Stimulated activated naive CD8-positive, alpha-beta T cell treated with anti-CD3 and anti-CD28 coated beads, Interleukin-15, Interleukin-2, amounts not matched to agents 100 ng/mL and 50 ng/mL, for 24 hours (primary cell): ENCODE data around the gene SLC44A5.
"Not testable (repeated sequence)": the region's sequence is repeated elsewhere in the genome, so short reads cannot be mapped to it uniquely, and the experiment has no call there.

Experiments used
- H3K27ac Mint-ChIP-seq: one replicate; pipeline ENCODE4 v1.8.0; 2021; ENCODE audit warnings: mild to moderate bottlenecking, mixed read lengths
- H3K27me3 Mint-ChIP-seq: one replicate; pipeline ENCODE4 v1.8.0; 2021; ENCODE audit warnings: mixed read lengths
- H3K36me3 Mint-ChIP-seq: one replicate; pipeline ENCODE4 v1.8.0; 2021; ENCODE audit warnings: low read depth, mixed read lengths
- H3K4me1 Mint-ChIP-seq: one replicate; pipeline ENCODE4 v1.8.0; 2021; ENCODE audit warnings: low read depth, mixed read lengths
- H3K4me3 Mint-ChIP-seq: one replicate; pipeline ENCODE4 v1.8.0; 2021; ENCODE audit warnings: mild to moderate bottlenecking, mixed read lengths
- H3K9me3 Mint-ChIP-seq: one replicate; pipeline ENCODE4 v1.8.0; 2021; ENCODE audit warnings: mixed read lengths

SLC44A5 gene

GRCh38 chr1:75613916-75614315 lies 3.0 kb upstream of the SLC44A5 start:
- Mint-ChIP-seq H3K27me3 (peaks cover 77% of the 10 kb centered on the region), H3K36me3 (no peaks in the 10 kb centered on the region), H3K4me3 (no peak overlapping the region), H3K9me3 (no peaks in the 10 kb centered on the region), H3K27ac (no peak overlapping the region), H3K4me1 (peaks cover 19% of the 10 kb centered on the region)

GRCh38 chr1:75612976-75613375 lies 2.1 kb upstream of the SLC44A5 start:
- no peak overlapping the region for H3K4me3 Mint-ChIP-seq
- H3K4me1 Mint-ChIP-seq, result peaks cover 19% of the 10 kb centered on the region
- no peak overlapping the region for H3K27ac Mint-ChIP-seq
- H3K27me3 Mint-ChIP-seq, result peaks cover 77% of the 10 kb centered on the region
- H3K36me3 Mint-ChIP-seq, result no peaks in the 10 kb centered on the region
- peaks cover 4% of the 10 kb centered on the region for H3K9me3 Mint-ChIP-seq

- no peak overlapping the region for H3K27ac Mint-ChIP-seq
- H3K4me1 Mint-ChIP-seq, result no peaks in the 10 kb centered on the region
- no peaks in the 10 kb centered on the region for H3K36me3 Mint-ChIP-seq
Observed at GRCh38 chr1:75602486-75602885, 8.4 kb downstream of the SLC44A5 start.

GRCh38 chr1:75600781-75601180 lies 10.1 kb downstream of the SLC44A5 start:
- no peak overlapping the region for H3K27ac Mint-ChIP-seq
- no peaks in the 10 kb centered on the region for H3K36me3 Mint-ChIP-seq
- H3K4me3 Mint-ChIP-seq, result no peak overlapping the region
- H3K27me3 Mint-ChIP-seq, result peaks cover 19% of the 10 kb centered on the region
- H3K9me3 Mint-ChIP-seq, result no peaks in the 10 kb centered on the region
- H3K4me1 Mint-ChIP-seq, result no peaks in the 10 kb centered on the region

More at GRCh38 chr1:75602486-75602885, 8.4 kb downstream of the SLC44A5 start:
- H3K9me3 Mint-ChIP-seq, result peaks cover 6% of the 10 kb centered on the region
- H3K4me3 Mint-ChIP-seq, result no peak overlapping the region
- peaks cover 21% of the 10 kb centered on the region for H3K27me3 Mint-ChIP-seq

GRCh38 chr1:75594327-75594726 lies 16.6 kb downstream of the SLC44A5 start:
- no peaks in the 10 kb centered on the region for H3K36me3 Mint-ChIP-seq
- no peaks in the 10 kb centered on the region for H3K4me1 Mint-ChIP-seq
- H3K4me3 Mint-ChIP-seq, result no peak overlapping the region
- no peaks in the 10 kb centered on the region for H3K9me3 Mint-ChIP-seq
- no peak overlapping the region for H3K27ac Mint-ChIP-seq
- peaks cover 22% of the 10 kb centered on the region for H3K27me3 Mint-ChIP-seq

- H3K4me3 Mint-ChIP-seq, H3K27ac Mint-ChIP-seq: not testable (repeated sequence)
Observed at GRCh38 chr1:75593457-75593856, 17.5 kb downstream of the SLC44A5 start.

GRCh38 chr1:75589637-75590036 lies 21.3 kb downstream of the SLC44A5 start:
- Mint-ChIP-seq H3K4me1 (no peaks in the 10 kb centered on the region), H3K9me3 (no peaks in the 10 kb centered on the region), H3K27me3 (peaks cover 18% of the 10 kb centered on the region), H3K4me3 (no peak overlapping the region), H3K36me3 (no peaks in the 10 kb centered on the region), H3K27ac (no peak overlapping the region)

More at GRCh38 chr1:75593457-75593856, 17.5 kb downstream of the SLC44A5 start:
- H3K4me1 Mint-ChIP-seq, H3K36me3 Mint-ChIP-seq, H3K9me3 Mint-ChIP-seq: not testable (repeated sequence)
- peaks cover 26% of the 10 kb centered on the region for H3K27me3 Mint-ChIP-seq

- H3K36me3 Mint-ChIP-seq, result no peaks in the 10 kb centered on the region
- H3K27ac Mint-ChIP-seq, result no peak overlapping the region
- no peaks in the 10 kb centered on the region for H3K9me3 Mint-ChIP-seq
- no peaks in the 10 kb centered on the region for H3K4me1 Mint-ChIP-seq
- H3K27me3 Mint-ChIP-seq, result peaks cover 18% of the 10 kb centered on the region
- no peak overlapping the region for H3K4me3 Mint-ChIP-seq
Observed at GRCh38 chr1:75588779-75589475, 22.0 kb downstream of the SLC44A5 start.

- H3K4me1 Mint-ChIP-seq, result no peaks in the 10 kb centered on the region
- no peak overlapping the region for H3K27ac Mint-ChIP-seq
- H3K9me3 Mint-ChIP-seq, result no peaks in the 10 kb centered on the region
- H3K4me3 Mint-ChIP-seq, result no peak overlapping the region
- peaks cover 8% of the 10 kb centered on the region for H3K27me3 Mint-ChIP-seq
- H3K36me3 Mint-ChIP-seq, result no peaks in the 10 kb centered on the region
Observed at GRCh38 chr1:75587692-75588091, 23.2 kb downstream of the SLC44A5 start.

GRCh38 chr1:75583282-75583681 lies 27.6 kb downstream of the SLC44A5 start:
- H3K4me1 Mint-ChIP-seq, result no peaks in the 10 kb centered on the region
- H3K4me3 Mint-ChIP-seq, result no peak overlapping the region
- H3K27me3 Mint-ChIP-seq, result no peaks in the 10 kb centered on the region
- H3K36me3 Mint-ChIP-seq, result no peaks in the 10 kb centered on the region
- H3K9me3 Mint-ChIP-seq, result no peaks in the 10 kb centered on the region
- H3K27ac Mint-ChIP-seq, result no peak overlapping the region

GRCh38 chr1:75582725-75583261 lies 28.1 kb downstream of the SLC44A5 start:
- no peak overlapping the region for H3K4me3 Mint-ChIP-seq
- no peaks in the 10 kb centered on the region for H3K9me3 Mint-ChIP-seq
- H3K4me1 Mint-ChIP-seq, result no peaks in the 10 kb centered on the region
- H3K27ac Mint-ChIP-seq, result no peak overlapping the region
- H3K36me3 Mint-ChIP-seq, result no peaks in the 10 kb centered on the region
- H3K27me3 Mint-ChIP-seq, result no peaks in the 10 kb centered on the region

- Mint-ChIP-seq H3K27ac (no peak overlapping the region), H3K27me3 (peaks cover 12% of the 10 kb centered on the region), H3K4me3 (no peak overlapping the region), H3K36me3 (no peaks in the 10 kb centered on the region), H3K9me3 (no peaks in the 10 kb centered on the region), H3K4me1 (no peaks in the 10 kb centered on the region)
Observed at GRCh38 chr1:75579046-75579445, 31.9 kb downstream of the SLC44A5 start.

GRCh38 chr1:75575837-75576236 lies 35.1 kb downstream of the SLC44A5 start:
- Mint-ChIP-seq H3K27ac (no peak overlapping the region), H3K4me3 (no peak overlapping the region), H3K4me1 (no peaks in the 10 kb centered on the region), H3K36me3 (no peaks in the 10 kb centered on the region), H3K9me3 (no peaks in the 10 kb centered on the region), H3K27me3 (peaks cover 15% of the 10 kb centered on the region)

GRCh38 chr1:75567191-75567590 lies 43.7 kb downstream of the SLC44A5 start:
- Mint-ChIP-seq H3K4me3 (no peak overlapping the region), H3K4me1 (no peaks in the 10 kb centered on the region), H3K9me3 (no peaks in the 10 kb centered on the region), H3K36me3 (no peaks in the 10 kb centered on the region), H3K27me3 (peaks cover 25% of the 10 kb centered on the region), H3K27ac (no peak overlapping the region)

- Mint-ChIP-seq H3K27ac (no peak overlapping the region), H3K36me3 (no peaks in the 10 kb centered on the region)
Observed at GRCh38 chr1:75559800-75560199, 51.1 kb downstream of the SLC44A5 start.

GRCh38 chr1:75559136-75559535 lies 51.8 kb downstream of the SLC44A5 start:
- no peaks in the 10 kb centered on the region for H3K4me1 Mint-ChIP-seq
- peaks cover 7% of the 10 kb centered on the region for H3K9me3 Mint-ChIP-seq
- no peaks in the 10 kb centered on the region for H3K36me3 Mint-ChIP-seq
- peaks cover 4% of the 10 kb centered on the region for H3K27me3 Mint-ChIP-seq
- H3K4me3 Mint-ChIP-seq, result no peak overlapping the region
- no peak overlapping the region for H3K27ac Mint-ChIP-seq

More at GRCh38 chr1:75559800-75560199, 51.1 kb downstream of the SLC44A5 start:
- peaks cover 4% of the 10 kb centered on the region for H3K27me3 Mint-ChIP-seq
- H3K4me1 Mint-ChIP-seq, result no peaks in the 10 kb centered on the region
- no peak overlapping the region for H3K4me3 Mint-ChIP-seq
- H3K9me3 Mint-ChIP-seq, result peaks cover under 1% of the 10 kb centered on the region
